A549 (cell line): ENCODE data around the gene RSAD1. TPM values are rescaled to one million over a fixed set of nuclear protein-coding genes. Genes with fewer than 3 reads are reported as not detected.
A peak's percentile ranks its signal among the peaks of the same experiment; 100 is the strongest.

Experiments
- ATAC-seq, 2 experiments: fragments of 200-7000 bp in 1 of 2; fragments of >200 bp in 1 of 2; cut with Nextera tagmentation in 1 of 2; cut with Tn5 transposase in 1 of 2; 3 replicates each; pipeline versions ENCODE4 v1.8.0 to v1.9.1; 2018 to 2020; ENCODE audit warnings: mild to moderate bottlenecking in 1 of 2, moderate library complexity in 1 of 2
- CTCF ChIA-PET: fragments of 300-600 bp; sonication (Branson Sonifier 250); formaldehyde crosslinking; extraction: SDS; loops from one replicate; lab custom pipeline; 2021; ENCODE audit warnings: antibody characterized with exemption, inconsistent platforms; lab: Yijun Ruan, JAX
- POLR2A ChIA-PET: fragments of 350-600 bp; formaldehyde crosslinking; extraction: SDS; loops from one replicate; lab custom pipeline; 2021; ENCODE audit warnings: antibody characterized with exemption, inconsistent platforms; lab: Yijun Ruan, JAX
- DNase-seq, 2 experiments: peaks; one replicate each; pipeline versions ENCODE4 v3.0.0 to v3.0.0-alpha.2; 2011 to 2016; ENCODE audit warnings: low read depth in 1 of 2, low spot score in 1 of 2
- FAIRE-seq: peaks from 2 replicates; lab custom pipeline; 2011; peaks lifted over from hg19 to GRCh38; lab: Jason Lieb, UNC
- H3K27ac ChIP-seq, 2 experiments: fragments of >200 bp; sonication (Bioruptor Twin); formaldehyde crosslinking; 3 replicates each; pipeline ENCODE4 v1.5.1; 2016 to 2017
- H3K4me1 ChIP-seq: fragments of >200 bp; sonication (Bioruptor Twin); formaldehyde crosslinking; 3 replicates; pipeline ENCODE4 v1.6.1; 2016
- H3K4me2 ChIP-seq: fragments of >200 bp; sonication (Bioruptor Twin); formaldehyde crosslinking; 3 replicates; pipeline ENCODE4 v1.6.1; 2016
- H3K4me3 ChIP-seq: fragments of >200 bp; sonication (Bioruptor Twin); formaldehyde crosslinking; 3 replicates; pipeline ENCODE4 v1.5.1; 2016
- H3K9me3 ChIP-seq: fragments of >200 bp; sonication (Bioruptor Twin); formaldehyde crosslinking; 3 replicates; pipeline ENCODE4 v1.6.1; 2016
- ATOH8 ChIP-seq: fragments of 250-450 bp; sonication (Bioruptor Pico); IDR thresholded peaks from 2 replicates; pipeline ENCODE4 v1.5.0; 2020; ENCODE audit warnings: low read depth, mild to moderate bottlenecking, moderate library complexity
- BCL3 ChIP-seq: fragments of >200 bp; sonication (Bioruptor Twin); formaldehyde crosslinking; IDR thresholded peaks from 3 replicates; pipeline ENCODE4 v1.6.1; 2016
- CBX2 ChIP-seq: fragments of 200-600 bp; sonication (generic); IDR thresholded peaks from 2 replicates; pipeline ENCODE4 v1.6.1; 2016; ENCODE audit warnings: low read depth, mild to moderate bottlenecking, borderline replicate concordance
- CBX8 ChIP-seq: fragments of 200-600 bp; sonication (generic); IDR thresholded peaks from 2 replicates; pipeline ENCODE4 v1.6.1; 2016
- CHD4 ChIP-seq: fragments of 200-600 bp; sonication (generic); IDR thresholded peaks from 2 replicates; pipeline ENCODE4 v1.6.1; 2016; ENCODE audit warnings: antibody characterized with exemption, mild to moderate bottlenecking, borderline replicate concordance
- EHF ChIP-seq: fragments of 250-450 bp; sonication (Bioruptor Pico); IDR thresholded peaks from 2 replicates; pipeline ENCODE4 v1.5.0; 2020; ENCODE audit warnings: mild to moderate bottlenecking
- ELK1 ChIP-seq: fragments of 150-350 bp; IDR thresholded peaks from 2 replicates; pipeline ENCODE4 v1.6.1; 2014; ENCODE audit warnings: low read depth, mild to moderate bottlenecking, low read length
- EP300 ChIP-seq, 2 experiments: fragments of >200 bp; sonication (Bioruptor Twin); formaldehyde crosslinking; IDR thresholded peaks; 2 replicates in 1 of 2; 3 replicates in 1 of 2; pipeline ENCODE4 v1.6.1; 2016 to 2017
- FOSL2 ChIP-seq, 2 experiments: fragments of 450-650 bp in 1 of 2; fragments of >200 bp in 1 of 2; sonication (Bioruptor Twin) in 1 of 2; formaldehyde crosslinking; IDR thresholded peaks; 2 replicates each; pipeline versions ENCODE4 v1.5.0 to v1.6.1; 2016 to 2020; ENCODE audit warnings: mild to moderate bottlenecking in 1 of 2, moderate library complexity in 1 of 2
- GATA3 ChIP-seq: IDR thresholded peaks from 2 replicates; pipeline ENCODE4 v1.6.1; 2012; ENCODE audit warnings: borderline replicate concordance
- HDAC2 ChIP-seq: fragments of 200-600 bp; sonication (generic); IDR thresholded peaks from 2 replicates; pipeline ENCODE4 v1.6.1; 2016
- HEYL ChIP-seq: fragments of 250-450 bp; sonication (Bioruptor Pico); IDR thresholded peaks from 2 replicates; pipeline ENCODE4 v1.8.0; 2021; ENCODE audit warnings: mild to moderate bottlenecking, moderate library complexity
- HMGXB4 ChIP-seq: fragments of 250-450 bp; sonication (Bioruptor Pico); IDR thresholded peaks from 2 replicates; pipeline ENCODE4 v1.5.0; 2021; ENCODE audit warnings: mild to moderate bottlenecking, moderate library complexity, borderline replicate concordance
- HOXA7 ChIP-seq: fragments of 250-450 bp; sonication (Bioruptor Pico); IDR thresholded peaks from 2 replicates; pipeline ENCODE4 v1.5.0; 2020; ENCODE audit warnings: mild to moderate bottlenecking, moderate library complexity
- HOXB5 ChIP-seq: fragments of 250-450 bp; sonication (Bioruptor Pico); IDR thresholded peaks from 2 replicates; pipeline ENCODE4 v1.5.0; 2020; ENCODE audit warnings: mild to moderate bottlenecking, moderate library complexity
- JUNB ChIP-seq: fragments of >200 bp; sonication (Bioruptor Twin); formaldehyde crosslinking; IDR thresholded peaks from 2 replicates; pipeline ENCODE4 v1.6.1; 2016
- KDM5A ChIP-seq: fragments of 200-600 bp; sonication (generic); IDR thresholded peaks from 2 replicates; pipeline ENCODE4 v1.6.1; 2016; ENCODE audit warnings: antibody characterized with exemption, mild to moderate bottlenecking
- MAZ ChIP-seq: fragments of 150-350 bp; IDR thresholded peaks from 2 replicates; pipeline ENCODE4 v1.6.1; 2014; ENCODE audit warnings: antibody characterized with exemption, low read depth, low read length, borderline replicate concordance
- NR3C1 ChIP-seq: fragments of >200 bp; sonication (Bioruptor Twin); formaldehyde crosslinking; IDR thresholded peaks from 3 replicates; pipeline ENCODE4 v1.6.1; 2017
- PBX3 ChIP-seq: IDR thresholded peaks from 2 replicates; pipeline ENCODE4 v1.6.1; 2012
- POLR2AphosphoS2 ChIP-seq: conservative IDR thresholded peaks from 2 replicates; pipeline ENCODE4 v1.6.1; 2012; ENCODE audit warnings: low read length, improper control_type of control experiment, inconsistent platforms
- RARB ChIP-seq: fragments of 250-450 bp; sonication (Bioruptor Pico); IDR thresholded peaks from 2 replicates; pipeline ENCODE4 v1.8.0; 2021; ENCODE audit warnings: mild to moderate bottlenecking, moderate library complexity
- RCOR1 ChIP-seq: fragments of 150-350 bp; IDR thresholded peaks from 2 replicates; pipeline ENCODE4 v1.6.1; 2014; ENCODE audit warnings: antibody characterized with exemption, low read length, low read depth
- RNF2 ChIP-seq: fragments of 200-600 bp; sonication (generic); IDR thresholded peaks from 2 replicates; pipeline ENCODE4 v1.6.1; 2016; ENCODE audit warnings: low read depth, mild to moderate bottlenecking, antibody characterized with exemption, moderate library complexity, borderline replicate concordance
- SMC3 ChIP-seq: fragments of >200 bp; sonication (Bioruptor Twin); formaldehyde crosslinking; IDR thresholded peaks from 3 replicates; pipeline ENCODE4 v1.6.1; 2018; ENCODE audit warnings: inconsistent platforms
- SREBF2 ChIP-seq: fragments of 450-650 bp; IDR thresholded peaks from 2 replicates; pipeline ENCODE4 v1.6.1; 2014; ENCODE audit warnings: mild to moderate bottlenecking, moderate library complexity
- TP53 ChIP-seq: fragments of 250-450 bp; sonication (Bioruptor Pico); IDR thresholded peaks from 2 replicates; pipeline ENCODE4 v1.5.0; 2021; ENCODE audit warnings: mild to moderate bottlenecking, moderate library complexity
- ZC3H11A ChIP-seq: fragments of 450-650 bp; IDR thresholded peaks from 2 replicates; pipeline ENCODE4 v1.6.1; 2014; ENCODE audit warnings: antibody characterized with exemption, mild to moderate bottlenecking
- ZFP36 ChIP-seq: fragments of 450-650 bp; IDR thresholded peaks from 2 replicates; pipeline ENCODE4 v1.6.1; 2014; ENCODE audit warnings: borderline replicate concordance; ENCODE audit not compliant: partially characterized antibody
- WGBS: methylation state at CpG from one replicate; pipeline ENCODE4 v1.1.6; 2017; ENCODE audit errors: missing lambda C conversion rate; 5-methylcytosine and 5-hydroxymethylcytosine counted together
- polyA plus RNA-seq, 4 experiments: library from polyadenylated mRNA; depleted of rRNA in 3 of 4; stranded (reverse); fragments of >200 nt; fragmentation: RNase III in 1 of 4; extraction: RNeasy Plus Mini Kit Qiagen cat#74134 plus additional on column Dnase treatment in 1 of 4; gene quantifications; 2 replicates in 3 of 4; 3 replicates in 1 of 4; pipeline ENCODE4 v1.2.3, GENCODE V29; 2011 to 2017

The RSAD1 gene
- polyA plus RNA-seq, 2 of the 4 experiments (the other 2 are of a cell fraction): 38.2 to 42.0 TPM

- no peak for ATAC-seq
- H3K4me2 ChIP-seq: no peak overlapping the region
- no peak overlapping the region for H3K27ac ChIP-seq
- TF ChIP-seq TP53 (CRISPR knock-in tag): no peak
- CTCF ChIA-PET: interaction anchor here (0.7 to 3.0 kb wide), 9 partner anchors 9 to 133 kb away, joined by 3 to 38 read pairs (median 5); partner anchors contain the start of gene SPATA20
- peak; percentile 32 for FAIRE-seq
- POLR2A ChIA-PET: no interaction called here
- no peak overlapping the region for H3K4me3 ChIP-seq
- no peaks in the 10 kb centered on the region for H3K9me3 ChIP-seq
- H3K4me1 ChIP-seq: peaks cover 5% of the 10 kb centered on the region; the same call in 1 of the 3 replicates
- DNase-seq: no peak
- 15% methylated on average over 3 of the region's 3 CpGs for WGBS
Observed at GRCh38 chr17:50493744-50494143, 15.1 kb downstream of the RSAD1 start.

- TF ChIP-seq HOXB5 (no peak), MAZ (no peak), RCOR1 (no peak), ZC3H11A (no peak), KDM5A (no peak), HOXA7 (CRISPR knock-in tag) (no peak), ATOH8 (CRISPR knock-in tag) (no peak), HEYL (CRISPR knock-in tag) (no peak), RARB (CRISPR knock-in tag) (no peak), CBX2 (no peak), ZFP36 (no peak), SREBF2 (no peak)
- no peak overlapping the region for H3K27ac ChIP-seq
- peaks cover 5% of the 10 kb centered on the region; the same call in 1 of the 3 replicates for H3K4me1 ChIP-seq
- FAIRE-seq (no peak), ATAC-seq (peak; percentile 52 to 57), DNase-seq (no peak)
- no peaks in the 10 kb centered on the region for H3K9me3 ChIP-seq
- ChIA-PET CTCF (interaction anchor here (1.3 to 1.7 kb wide), 3 partner anchors 9 to 16 kb away, joined by 4 to 8 read pairs (median 5); no protein-coding TSS in a partner anchor), POLR2A (no interaction called here)
- H3K4me3 ChIP-seq: no peak overlapping the region
- WGBS: 73% methylated on average over 8 of the region's 8 CpGs
- H3K4me2 ChIP-seq: no peak overlapping the region
Observed at GRCh38 chr17:50495217-50495823, 16.7 kb downstream of the RSAD1 start.

GRCh38 chr17:50495918-50496317, 17.3 kb downstream of the RSAD1 start:
- CTCF ChIA-PET: interaction anchor here (1.3 to 1.7 kb wide), 3 partner anchors 9 to 16 kb away, joined by 4 to 8 read pairs (median 5); no protein-coding TSS in a partner anchor
- WGBS: 81% methylated on average over 8 of the region's 8 CpGs
- Histone ChIP-seq H3K4me2 (no peak overlapping the region), H3K4me1 (peaks cover 5% of the 10 kb centered on the region; the same call in 1 of the 3 replicates), H3K9me3 (no peaks in the 10 kb centered on the region), H3K27ac (no peak overlapping the region), H3K4me3 (no peak overlapping the region)
- DNase-seq (no peak), ATAC-seq (no peak), FAIRE-seq (no peak)
- POLR2A ChIA-PET: no interaction called here
- TF ChIP-seq PBX3: no peak
- TF ChIP-seq EP300 (IDR thresholded peaks at IDR 0.05): no peak
- no peak for TF ChIP-seq CBX8
- no peak for TF ChIP-seq ELK1
- TF ChIP-seq NR3C1: no peak
- TF ChIP-seq ZFP36: no peak
- TF ChIP-seq SMC3: no peak
- no peak for TF ChIP-seq GATA3
- TF ChIP-seq CHD4: no peak
- no peak for TF ChIP-seq FOSL2 (IDR thresholded peaks at IDR 0.05)
- no peak for TF ChIP-seq FOSL2 (CRISPR knock-in tag; IDR thresholded peaks at IDR 0.05)
- TF ChIP-seq JUNB: no peak
- no peak for TF ChIP-seq EHF (CRISPR knock-in tag)
- no peak for TF ChIP-seq HMGXB4 (CRISPR knock-in tag)
- no peak for TF ChIP-seq RNF2
- TF ChIP-seq BCL3: no peak
- TF ChIP-seq RARB (CRISPR knock-in tag): no peak
- no peak for TF ChIP-seq HDAC2
- no peak for TF ChIP-seq POLR2AphosphoS2
